Stimulated activated CD4-positive, alpha-beta T cell treated with anti-CD3 and anti-CD28 coated beads, TNF-alpha, amount 100 ng/mL, for 4 hours (primary cell): Measurements from ENCODE around the gene UBLCP1.

Source experiments
- DNase-seq, 3 experiments: peaks; one replicate each; pipeline ENCODE4 v3.0.0-alpha.2; 2020; ENCODE audit warnings: low read depth in 3 of 3

UBLCP1 gene

DNA sequence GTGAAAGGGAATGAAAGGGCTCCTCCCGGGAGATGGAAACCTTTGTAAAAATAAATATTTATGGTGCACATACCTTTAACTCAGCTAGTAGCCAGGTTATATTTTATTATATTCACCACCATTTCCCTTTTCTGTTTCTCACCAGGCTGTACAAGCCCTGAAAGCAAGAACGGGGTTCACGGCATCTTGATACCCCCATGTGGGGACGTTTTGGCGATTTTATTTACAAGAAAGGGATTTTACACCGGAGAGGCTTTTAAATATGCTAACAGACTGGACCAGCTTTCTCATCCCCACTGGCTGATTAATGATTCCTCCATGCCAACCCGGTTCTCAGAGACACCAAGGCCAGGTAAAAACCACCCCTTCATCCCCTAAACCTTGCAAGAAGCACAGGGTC is 48.0 kb downstream of the UBLCP1 start:
- DNase-seq: no peak

DNA sequence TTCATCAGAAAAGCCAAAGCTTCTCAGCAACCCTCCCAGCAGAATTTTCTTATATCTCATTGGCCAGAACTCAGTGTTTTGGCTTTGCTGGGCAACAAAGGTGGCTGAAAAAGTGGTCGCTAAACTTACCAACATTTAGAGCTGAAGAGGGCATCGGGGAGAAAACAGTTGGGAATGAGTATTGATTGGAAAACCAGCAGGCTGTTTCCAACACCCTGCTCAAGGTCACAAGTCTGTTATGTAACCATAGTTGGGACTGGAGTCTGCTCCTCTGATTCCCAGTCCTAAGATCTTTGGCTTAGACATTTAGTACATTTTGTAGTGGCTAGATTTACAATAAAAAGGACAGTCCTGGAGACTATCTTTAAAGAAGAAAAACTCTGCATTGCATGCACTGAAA is 50.1 kb downstream of the UBLCP1 start:
- DNase-seq: no peak

DNA sequence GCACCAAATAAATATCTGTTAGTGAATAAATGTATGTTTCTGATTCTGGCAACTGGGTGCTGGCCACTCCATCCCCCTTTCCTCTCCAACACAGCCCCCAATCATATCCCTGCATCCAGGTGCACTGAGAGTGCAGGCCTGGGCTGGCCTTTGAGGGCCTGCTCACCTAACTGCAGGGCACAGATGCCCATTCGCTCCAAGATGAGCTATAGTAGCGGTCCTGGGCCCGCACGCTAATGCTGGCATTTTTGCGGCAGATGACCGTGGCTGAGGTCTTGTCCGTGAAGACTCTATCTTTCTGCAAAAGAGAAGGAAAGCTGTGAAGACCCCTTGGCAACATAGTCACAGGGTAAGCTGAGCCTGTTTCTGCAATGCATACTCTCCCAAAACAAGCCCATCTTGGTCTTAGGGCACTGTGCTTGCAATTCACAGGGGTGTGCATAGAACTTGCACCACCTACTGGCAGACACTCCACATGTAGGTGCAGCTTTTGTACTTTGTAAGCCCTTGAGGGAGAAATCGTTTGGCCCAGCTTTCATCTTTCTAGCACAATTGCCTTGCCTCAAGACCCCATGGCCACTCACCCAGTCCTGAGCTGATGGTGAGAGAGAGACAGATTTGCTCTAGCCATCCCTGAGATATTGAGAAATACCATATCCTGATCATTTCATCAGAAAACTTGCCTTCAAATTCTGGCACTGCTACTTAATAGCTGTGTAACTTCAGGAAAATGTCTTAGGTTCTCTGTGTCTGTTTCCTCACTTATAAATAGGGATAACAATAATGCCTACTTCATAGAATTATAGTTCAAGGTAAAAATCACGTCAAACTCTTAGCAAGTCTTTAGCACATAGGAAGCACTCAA is 53.7 kb downstream of the UBLCP1 start:
- DNase-seq: peak in 1 of 3 experiments; percentile 17

DNA sequence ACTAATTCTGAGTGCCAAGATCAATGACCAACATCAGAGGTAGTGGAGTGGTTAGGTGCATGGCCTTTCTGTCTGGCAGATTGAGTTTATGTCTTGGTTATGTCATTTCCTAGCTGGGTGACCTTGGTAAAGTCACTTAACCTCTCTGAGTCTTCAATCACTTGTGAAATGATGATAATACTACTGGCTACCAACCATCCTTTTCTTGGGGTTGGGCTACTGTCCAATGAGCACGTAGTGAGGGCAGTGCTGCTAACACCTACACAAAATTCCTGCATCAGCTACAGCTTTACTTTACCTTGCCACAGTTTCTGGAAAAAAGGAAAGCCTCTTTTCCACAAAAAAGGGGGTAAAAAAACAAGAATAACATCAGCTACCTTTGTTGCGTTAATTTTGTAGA is 54.8 kb downstream of the UBLCP1 start:
- no peak for DNase-seq

DNA sequence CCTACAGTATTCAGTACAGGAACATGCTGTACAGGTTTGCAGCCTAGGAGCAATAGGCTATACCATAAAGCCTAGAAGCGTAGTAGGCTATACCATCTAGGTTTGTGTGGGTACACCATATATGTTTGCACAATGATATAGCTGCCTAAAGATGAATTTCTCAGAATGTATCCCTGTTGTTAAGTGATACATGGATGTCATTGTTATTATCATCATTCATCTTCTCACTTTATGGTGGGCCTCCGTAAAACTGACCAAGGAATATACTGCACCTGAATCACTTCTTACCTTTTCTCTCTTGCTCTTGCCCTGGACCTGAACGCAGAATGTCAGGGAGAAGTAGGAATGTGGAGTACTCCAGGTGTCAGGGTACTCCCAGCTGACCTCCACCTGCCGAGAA is 55.4 kb downstream of the UBLCP1 start:
- no peak for DNase-seq

DNA sequence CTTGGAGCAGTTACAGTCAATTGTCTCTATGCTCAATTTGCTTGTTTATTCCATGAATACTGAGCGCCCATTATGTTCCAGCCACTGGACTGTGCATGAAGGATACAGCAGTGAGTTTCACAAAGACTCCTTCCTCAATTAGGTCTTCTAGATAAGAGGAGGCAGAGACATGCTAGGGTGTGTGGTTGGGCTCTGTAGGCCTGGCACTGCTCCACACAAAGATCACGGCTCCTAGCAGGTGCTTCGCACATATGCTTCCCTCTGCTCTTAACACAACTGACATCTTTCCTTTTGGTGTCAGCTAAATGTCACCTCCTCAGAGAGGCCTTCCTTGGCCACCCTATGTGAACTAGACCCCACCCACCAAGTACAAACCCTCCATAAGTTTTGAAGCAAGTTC is 56.3 kb downstream of the UBLCP1 start:
- DNase-seq: no peak

DNA sequence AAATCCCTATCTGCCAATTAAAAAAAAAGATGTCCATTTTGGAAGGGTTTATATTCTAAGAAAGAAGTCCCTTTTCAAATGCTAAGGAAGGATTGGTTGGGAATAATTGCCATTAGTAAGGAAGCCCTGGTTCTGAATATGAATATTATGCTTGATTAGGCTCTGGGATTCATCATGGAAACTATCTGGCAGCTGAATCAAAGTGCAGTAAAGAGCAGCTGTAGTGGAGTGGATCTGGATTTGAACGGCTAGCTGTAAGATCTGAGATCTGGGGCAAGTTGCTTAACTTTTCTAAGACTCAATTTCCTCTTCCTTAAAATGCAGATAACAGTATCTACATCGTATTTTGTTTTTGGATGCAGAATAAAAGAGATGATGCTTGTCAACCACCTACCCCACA is 56.7 kb downstream of the UBLCP1 start:
- DNase-seq: no peak

DNA sequence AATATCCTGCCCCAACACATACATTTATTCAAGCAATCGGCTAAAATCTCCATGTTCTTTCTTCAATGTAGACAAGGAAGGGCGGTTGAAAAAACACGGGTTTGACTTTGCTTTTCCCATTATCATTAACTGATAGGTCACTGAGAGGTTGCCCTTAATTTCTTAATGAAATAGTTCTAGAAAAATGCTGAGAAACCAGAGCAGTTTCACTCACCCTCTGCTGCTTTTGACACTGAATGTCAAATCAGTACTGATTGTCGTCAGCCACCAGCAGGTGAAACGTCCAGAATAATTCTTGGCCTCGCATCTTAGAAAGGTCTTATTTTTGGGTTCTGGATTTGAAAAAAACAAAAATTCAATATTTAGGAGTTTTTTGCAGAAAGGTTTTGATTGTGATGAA is 59.1 kb downstream of the UBLCP1 start:
- DNase-seq: no peak

DNA sequence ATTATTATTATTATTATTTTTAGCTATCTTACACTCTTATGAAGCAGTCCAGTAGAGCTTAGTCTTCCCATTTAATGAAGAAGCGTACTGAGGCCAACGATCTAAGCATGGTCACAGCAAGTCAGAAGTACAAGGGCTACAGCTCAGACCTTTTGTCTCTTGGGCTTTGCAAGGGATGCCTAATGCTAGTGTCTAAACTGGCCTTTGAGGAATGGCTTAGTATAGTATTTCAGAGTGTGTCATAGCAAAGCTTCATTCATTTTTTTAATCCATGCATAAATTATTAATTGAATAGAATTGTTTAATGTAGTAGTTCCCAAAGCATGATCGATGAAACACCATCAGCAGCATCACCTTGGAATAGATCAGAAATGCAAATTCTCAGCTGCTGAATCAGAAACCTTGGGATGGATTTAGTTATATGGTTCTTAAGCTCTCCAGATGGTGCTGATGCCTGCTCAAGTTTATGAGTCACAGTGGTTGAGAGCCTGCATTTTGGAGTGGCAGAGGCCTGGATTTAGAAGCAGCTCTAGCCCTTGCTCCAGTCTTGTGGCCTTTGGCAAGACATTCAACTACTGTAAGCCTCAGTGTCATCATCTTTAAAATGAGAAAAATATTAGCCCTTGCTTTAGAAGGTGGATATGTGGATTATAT is 61.1 kb downstream of the UBLCP1 start:
- DNase-seq: no peak

DNA sequence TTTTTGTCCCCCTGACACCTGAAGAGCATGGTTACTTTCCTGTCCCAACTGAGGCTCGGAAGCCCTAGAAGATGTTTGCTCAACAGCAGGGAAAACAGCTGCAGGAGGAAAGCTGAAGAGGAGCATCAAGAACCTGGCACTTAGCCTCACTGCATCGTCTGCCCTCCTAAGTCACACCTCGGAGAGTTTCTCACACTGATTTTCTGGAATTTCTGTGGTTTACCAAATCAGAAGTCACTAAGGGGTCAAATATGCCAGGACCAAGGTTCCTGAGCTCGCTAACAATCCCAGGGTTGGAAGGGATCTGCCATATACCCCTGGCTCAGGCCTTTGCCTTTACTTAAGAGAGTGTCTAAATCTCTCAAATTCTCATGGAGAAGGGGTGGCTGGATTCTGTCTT is 61.9 kb downstream of the UBLCP1 start:
- no peak for DNase-seq

DNA sequence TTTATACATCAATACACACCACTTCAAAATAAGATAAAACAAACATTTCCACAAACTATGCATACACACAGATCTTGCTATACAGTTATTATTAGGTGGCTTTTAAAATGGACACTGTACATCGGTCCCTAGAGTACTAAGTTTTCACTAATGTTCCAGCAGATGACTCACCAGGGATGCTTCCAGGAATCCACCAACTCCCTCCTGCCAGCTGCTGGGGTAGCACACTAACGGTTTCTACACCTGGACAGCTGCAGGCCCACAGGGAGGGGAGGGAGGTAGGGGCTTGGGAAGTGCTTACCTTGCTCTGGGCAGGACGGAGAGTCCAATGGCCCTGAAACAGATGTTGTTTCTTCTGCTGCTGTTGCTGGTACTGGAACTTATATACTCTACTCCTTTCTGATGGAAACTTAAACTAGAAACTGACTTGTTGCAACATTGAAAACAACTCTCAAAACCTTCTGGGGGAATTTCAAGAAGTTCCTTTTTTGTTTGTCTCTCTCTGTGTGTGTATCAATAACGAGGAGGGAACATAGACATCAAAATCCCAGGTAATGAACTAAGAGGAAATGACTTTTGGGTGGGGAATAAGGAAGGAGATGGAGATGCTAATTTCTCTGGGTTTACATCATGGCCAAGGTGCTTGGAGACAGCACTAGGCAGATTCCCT is 67.2 kb downstream of the UBLCP1 start, which contains the start of gene IL12B:
TSS of gene IL12B (minus strand) at position 357 of the 670 bp plus-strand sequence. CDS start 3,705 bp downstream, outside the sequence.
- no peak for DNase-seq

DNA sequence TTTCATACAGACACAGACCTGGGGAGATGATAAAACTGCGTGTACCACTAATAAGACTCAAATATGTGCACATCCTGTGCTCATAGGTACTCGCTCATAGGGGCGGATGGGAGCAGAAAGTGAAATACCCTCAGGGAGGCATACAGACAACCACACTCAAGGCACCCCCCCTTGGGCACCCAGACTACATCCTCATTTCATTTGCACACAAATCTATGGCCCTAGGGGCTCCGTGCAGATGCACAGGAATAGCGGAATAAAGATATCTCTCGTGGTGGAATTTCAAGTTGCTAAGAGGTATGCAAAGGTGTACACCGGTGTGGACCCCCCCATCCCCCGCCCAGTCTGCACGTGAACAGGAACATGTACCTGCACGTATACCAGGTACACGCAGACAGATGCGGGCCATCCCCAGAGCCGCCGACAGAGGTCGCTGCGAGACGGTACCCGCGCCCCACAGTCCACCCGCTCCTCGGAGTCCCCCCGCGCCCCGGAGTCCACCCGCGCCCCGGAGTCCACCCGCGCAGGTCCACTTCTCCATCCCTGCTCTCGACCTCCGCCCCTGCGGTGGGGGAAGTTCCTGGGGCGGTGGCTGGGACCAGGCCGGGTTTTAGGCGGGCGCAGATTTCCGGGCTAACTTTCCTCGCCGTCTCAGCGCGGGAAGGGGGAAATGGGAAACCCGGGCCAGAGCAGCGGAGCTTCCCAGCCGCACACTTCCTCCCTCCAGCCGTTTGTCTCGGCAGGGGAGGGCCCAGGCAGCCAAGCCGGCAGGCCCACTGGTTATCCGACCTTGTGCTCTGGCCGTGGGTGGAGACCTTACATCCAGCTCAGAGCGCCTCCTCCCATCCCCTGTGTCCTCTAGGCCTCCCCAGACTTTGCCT is 68.2 kb downstream of the UBLCP1 start:
- peak; percentile 53 to 64 (median 62) for DNase-seq

DNA sequence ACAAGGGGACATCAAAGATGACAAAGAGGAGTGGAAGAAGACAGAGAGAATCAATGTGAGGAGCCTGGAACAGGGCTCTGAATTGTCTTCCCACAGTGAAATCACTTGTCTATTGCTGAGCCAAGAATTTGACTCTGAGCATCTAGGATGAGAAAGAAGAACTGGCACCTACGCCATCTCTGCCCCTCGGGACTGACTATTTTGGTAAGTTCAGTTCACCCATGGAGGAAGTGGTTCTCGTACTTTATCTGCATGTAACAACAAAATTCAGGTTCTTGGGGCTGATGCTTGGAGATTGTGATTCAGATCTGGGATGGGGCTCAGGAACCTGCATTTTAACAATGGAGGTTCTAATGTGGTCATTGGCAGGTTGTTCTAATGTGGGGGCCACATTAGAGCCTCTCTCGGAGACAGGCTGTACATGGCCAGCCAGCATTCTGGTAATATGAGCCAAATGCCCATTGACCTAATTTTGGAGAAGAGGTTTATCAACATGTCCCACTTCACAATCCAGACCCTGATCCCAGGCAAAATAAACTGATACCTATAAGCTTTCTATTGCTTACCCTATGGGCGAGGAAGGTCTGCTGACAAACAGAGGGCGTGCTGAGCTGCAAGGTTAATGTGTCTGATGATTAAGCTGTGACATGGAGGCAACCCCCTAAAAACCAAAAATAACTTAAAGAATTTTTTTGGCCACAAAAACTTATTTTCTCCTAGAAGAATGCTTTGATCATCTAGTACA is 69.9 kb downstream of the UBLCP1 start:
- no peak for DNase-seq

DNA sequence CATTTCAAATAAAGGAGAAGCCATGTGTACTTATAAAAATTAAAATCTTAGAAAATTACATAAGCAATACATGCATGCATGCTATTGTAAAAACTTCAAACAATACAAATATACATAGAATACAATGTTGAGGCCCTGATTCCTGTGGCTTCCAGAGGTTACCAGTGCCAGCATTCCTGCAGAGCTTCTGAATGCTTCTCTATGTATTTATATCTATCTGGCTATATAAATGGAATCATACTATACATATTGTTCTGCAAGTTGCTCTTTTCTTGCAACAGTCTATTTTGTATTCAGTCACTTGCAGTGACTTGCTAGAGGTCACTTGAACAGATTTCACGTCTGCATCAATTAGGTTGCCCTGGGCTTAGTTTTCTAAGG is 70.4 kb downstream of the UBLCP1 start:
- DNase-seq: no peak
